HG03521 (cell line): ENCODE data around the gene TSPAN8.
"Not testable (repeated sequence)": the region's sequence is repeated elsewhere in the genome, so short reads cannot be mapped to it uniquely, and the experiment has no call there.

Experiments used
- ATAC-seq: cut with Tn5 transposase; IDR thresholded peaks from one replicate; pipeline ENCODE4 v1.9.1; 2021; ENCODE audit warnings: mild to moderate bottlenecking, moderate library complexity; ENCODE audit not compliant: unreplicated experiment

Gene TSPAN8

GRCh38 chr12:71130521-71131069 lies 27.2 kb downstream of the TSPAN8 start:
- no peak for ATAC-seq

- ATAC-seq = no peak
These were observed 28.4 kb downstream of the TSPAN8 start for GRCh38 chr12:71129364-71129763.

- no peak for ATAC-seq
These were observed 29.5 kb downstream of the TSPAN8 start for GRCh38 chr12:71128191-71128788.

- no peak for ATAC-seq
These were observed 31.9 kb downstream of the TSPAN8 start for GRCh38 chr12:71125949-71126348.

- ATAC-seq = no peak
These were observed 32.3 kb downstream of the TSPAN8 start for GRCh38 chr12:71125515-71125914.

GRCh38 chr12:71124835-71125460 lies 32.9 kb downstream of the TSPAN8 start:
- ATAC-seq = no peak

- ATAC-seq = not testable (repeated sequence)
These were observed 44.7 kb downstream of the TSPAN8 start for GRCh38 chr12:71113148-71113547.

- ATAC-seq = no peak
These were observed 48.0 kb downstream of the TSPAN8 start for GRCh38 chr12:71109834-71110233.

- no peak for ATAC-seq
These were observed 49.4 kb downstream of the TSPAN8 start for GRCh38 chr12:71108355-71108754.

- ATAC-seq = no peak
These were observed 49.9 kb downstream of the TSPAN8 start for GRCh38 chr12:71107936-71108335.

GRCh38 chr12:71105956-71106355 lies 51.8 kb downstream of the TSPAN8 start:
- ATAC-seq = no peak

- no peak for ATAC-seq
These were observed 65.5 kb downstream of the TSPAN8 start for GRCh38 chr12:71092290-71092689.

- ATAC-seq = no peak
These were observed 66.8 kb downstream of the TSPAN8 start for GRCh38 chr12:71090971-71091370.

- ATAC-seq = no peak
These were observed 72.2 kb downstream of the TSPAN8 start for GRCh38 chr12:71085575-71085974.

GRCh38 chr12:71075743-71076142 lies 82.1 kb downstream of the TSPAN8 start:
- no peak for ATAC-seq
